Measurements from ENCODE around the gene DMAP1. TPM values are rescaled to one million over a fixed set of nuclear protein-coding genes. Genes with fewer than 3 reads are reported as not detected.

Gene DMAP1
- total and polyA plus RNA-seq, 2 experiments from 2014 or later, result 32.6 to 40.0 TPM

DNA sequence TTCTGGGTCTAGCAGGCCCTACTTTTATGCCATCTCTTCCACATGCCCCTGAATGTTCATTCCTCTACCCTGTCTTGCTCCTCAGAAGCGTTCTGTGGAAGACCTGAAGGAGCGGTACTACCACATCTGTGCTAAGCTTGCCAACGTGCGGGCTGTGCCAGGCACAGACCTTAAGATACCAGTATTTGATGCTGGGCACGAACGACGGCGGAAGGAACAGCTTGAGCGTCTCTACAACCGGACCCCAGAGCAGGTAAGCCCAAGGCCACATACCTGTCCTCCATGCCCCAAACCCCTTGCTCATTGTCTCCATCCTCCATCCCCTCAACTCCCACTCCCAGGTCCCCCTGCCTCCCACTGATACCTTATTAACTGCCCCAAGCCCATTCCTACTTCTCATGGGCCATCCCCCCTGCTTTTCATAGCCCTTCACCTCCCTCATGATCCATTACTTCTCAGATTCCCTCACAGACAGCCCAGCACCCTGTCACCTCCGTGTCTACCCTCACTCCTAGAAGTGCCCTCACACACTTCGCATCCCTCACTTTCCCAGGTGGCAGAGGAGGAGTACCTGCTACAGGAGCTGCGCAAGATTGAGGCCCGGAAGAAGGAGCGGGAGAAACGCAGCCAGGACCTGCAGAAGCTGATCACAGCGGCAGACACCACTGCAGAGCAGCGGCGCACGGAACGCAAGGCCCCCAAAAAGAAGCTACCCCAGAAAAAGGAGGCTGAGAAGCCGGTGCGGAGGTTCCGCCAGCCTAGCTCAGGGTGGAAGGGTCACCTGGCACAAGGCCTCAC lies 5.4 kb downstream of the DMAP1 start (continued):
- TF ChIP-seq REST (IDR thresholded peaks at IDR 0.05; ENCODE audit: unreplicated experiment) (no peak), CTCF (conservative IDR thresholded peaks at IDR 0.05; ENCODE audit: low read depth in 2 of 2) (no peak), STAT1 (IDR thresholded peaks at IDR 0.05; ENCODE audit: unreplicated experiment) (no peak)

DNA sequence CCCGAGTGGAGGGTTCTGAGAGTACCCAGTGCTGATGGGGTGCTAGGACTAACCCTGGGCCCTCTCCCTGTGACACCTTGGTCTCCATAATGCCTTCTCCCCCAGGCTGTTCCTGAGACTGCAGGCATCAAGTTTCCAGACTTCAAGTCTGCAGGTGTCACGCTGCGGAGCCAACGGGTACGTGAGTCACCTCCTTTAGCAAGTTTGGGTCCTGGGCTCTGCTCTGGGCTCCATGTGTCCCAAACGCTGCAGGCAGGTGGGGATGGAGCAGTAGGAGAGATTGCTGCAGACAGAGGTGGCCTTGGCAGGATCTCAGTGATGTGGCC lies 6.0 kb downstream of the DMAP1 start:
- Histone ChIP-seq H3K4me2 (no peak overlapping the region), H3F3A (replicated peaks; ENCODE audit: low read depth) (no peaks in the 10 kb centered on the region), H3K4me3 (no peak overlapping the region), H3K36me3 (ENCODE audit: insufficient read depth) (peaks cover 12% of the 10 kb centered on the region; the same call in 1 of the 2 replicates), H3K27me3 (ENCODE audit: insufficient read depth) (no peaks in the 10 kb centered on the region), H3K4me1 (ENCODE audit: insufficient read depth) (peaks cover 1% of the 10 kb centered on the region; the same call in 1 of the 2 replicates), H3K79me2 (replicated peaks; ENCODE audit: insufficient read depth) (no peaks in the 10 kb centered on the region), H2AFZ (no peak overlapping the region), H4K20me1 (replicated peaks; ENCODE audit: insufficient read depth) (peaks cover 5% of the 10 kb centered on the region; the same call in 1 of the 2 replicates), H3K27ac (ENCODE audit: low read depth) (no peak overlapping the region), H3K9me2 (ENCODE audit: insufficient read depth) (0 out of 2 replicates have a peak, but pooled peaks cover 3% of the 10 kb centered on the region)
- peaks cover 58% of the 10 kb centered on the region for H3K36me3 Mint-ChIP-seq (ENCODE audit: low read depth)
- no peak overlapping the region for H3K27ac Mint-ChIP-seq
- DNase-seq (ENCODE audit: low spot score), result no peak
- H3K4me3 Mint-ChIP-seq, result no peak overlapping the region
- H3K4me1 Mint-ChIP-seq, result 0 out of 3 replicates have a peak, but pooled peaks cover 2% of the 10 kb centered on the region
- TF ChIP-seq ZNF331 (CRISPR knock-in tag; IDR thresholded peaks at IDR 0.05; ENCODE audit: low read depth) (no peak), NANOG (IDR thresholded peaks at IDR 0.05; ENCODE audit: borderline replicate concordance) (no peak), ZNF114 (CRISPR knock-in tag; IDR thresholded peaks at IDR 0.05) (no peak), CREB1 (CRISPR knock-in tag; IDR thresholded peaks at IDR 0.05; ENCODE audit: low read depth) (no peak), REST (IDR thresholded peaks at IDR 0.05; ENCODE audit: unreplicated experiment) (no peak)
- peaks cover 19% of the 10 kb centered on the region for H3K27me3 Mint-ChIP-seq (ENCODE audit: insufficient read depth, low read depth, poor library complexity)
- no peaks in the 10 kb centered on the region; the same call in 2 of the 3 replicates for H3K9me3 Mint-ChIP-seq
- no peak for ATAC-seq

All from GM23338 (cell line).